ENCODE data around the gene MT3. TPM values are rescaled to one million over a fixed set of nuclear protein-coding genes. Genes with fewer than 3 reads are reported as not detected.

MT3 gene
- not detected in 2 replicates for total RNA-seq (2014; rRNA removed; shearing (Covaris generic))

DNA sequence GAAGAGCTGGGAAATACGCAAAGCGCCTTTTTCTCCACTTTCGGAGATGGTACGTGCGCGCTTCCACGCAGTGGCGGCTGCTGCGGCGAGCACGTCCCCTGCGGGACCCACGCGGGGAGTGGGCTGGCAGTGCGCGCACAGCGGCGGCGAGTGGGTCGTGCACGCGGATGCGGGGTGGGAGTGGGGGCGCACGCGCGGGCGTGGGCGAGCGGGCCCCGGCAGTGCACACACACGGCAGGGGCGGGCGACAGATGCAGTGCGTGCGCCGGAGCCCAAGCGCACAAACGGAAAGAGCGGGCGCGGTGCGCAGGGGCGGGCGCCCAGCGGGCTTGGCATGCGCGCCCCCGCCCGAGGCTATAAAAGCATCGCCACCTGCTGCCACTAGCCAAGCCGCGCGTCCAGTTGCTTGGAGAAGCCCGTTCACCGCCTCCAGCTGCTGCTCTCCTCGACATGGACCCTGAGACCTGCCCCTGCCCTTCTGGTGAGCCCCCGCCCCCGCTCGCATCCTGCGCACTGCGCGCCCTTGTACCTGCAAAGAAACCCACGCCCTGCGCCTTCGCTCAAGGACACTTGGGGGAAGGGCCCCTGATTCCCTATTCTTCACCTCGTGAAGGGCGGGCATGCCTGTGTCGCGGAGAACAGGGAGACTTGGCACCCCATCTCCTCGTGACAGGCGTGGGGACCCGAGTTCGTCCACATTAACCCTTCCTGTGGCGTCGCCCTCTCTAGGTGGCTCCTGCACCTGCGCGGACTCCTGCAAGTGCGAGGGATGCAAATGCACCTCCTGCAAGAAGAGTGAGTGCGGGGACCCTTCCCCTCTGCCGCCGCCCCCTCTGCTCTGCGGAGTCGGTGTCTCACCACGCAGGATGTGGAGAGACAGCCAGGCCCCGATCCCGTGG is at the start of gene MT3:
MT3 (plus strand) TSS at position 388 of the 899 bp plus-strand sequence; CDS start at position 451, 63 bp downstream.
- no peak for DNase-seq (ENCODE audit: low spot score)

DNA sequence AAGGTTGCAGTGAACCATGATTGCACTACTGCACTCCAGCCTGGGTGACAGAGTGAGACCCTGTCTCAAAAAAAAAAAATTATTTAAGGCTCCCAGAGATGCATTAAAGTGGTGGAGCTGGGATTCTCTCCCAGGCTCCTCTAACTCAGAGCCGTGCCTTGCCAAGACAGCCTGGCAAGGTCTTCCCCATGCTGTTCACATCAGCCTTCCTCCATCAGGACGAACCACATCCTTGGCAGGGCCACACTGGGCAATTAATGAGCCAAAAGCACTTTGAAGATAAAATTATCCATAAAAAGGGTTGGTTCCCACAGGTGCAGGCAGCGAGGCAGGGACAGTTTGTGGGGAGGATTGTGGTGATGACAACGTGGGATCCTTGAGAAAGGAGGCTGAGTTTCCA is 49.7 kb upstream of the MT3 start:
- DNase-seq (ENCODE audit: low spot score) = no peak

DNA sequence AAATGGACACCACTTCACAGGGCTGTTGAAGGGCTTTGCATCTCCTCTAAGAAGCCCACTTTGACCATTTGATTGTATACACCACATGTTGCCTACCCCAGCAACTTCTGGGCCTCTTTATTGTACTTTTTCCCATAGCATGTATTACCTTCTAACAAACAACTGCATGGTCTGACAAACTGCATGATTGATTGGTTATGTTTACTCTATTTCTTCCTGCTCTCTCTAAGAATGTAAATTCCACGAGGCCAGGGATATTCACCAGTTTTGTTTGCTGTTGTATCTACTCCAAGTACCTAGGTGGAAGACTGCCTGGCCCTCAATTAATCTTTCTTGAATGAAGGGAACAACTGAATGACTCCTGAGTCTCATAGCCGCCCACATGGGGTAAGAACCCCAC is 47.3 kb upstream of the MT3 start:
- DNase-seq (ENCODE audit: low spot score) = no peak

DNA sequence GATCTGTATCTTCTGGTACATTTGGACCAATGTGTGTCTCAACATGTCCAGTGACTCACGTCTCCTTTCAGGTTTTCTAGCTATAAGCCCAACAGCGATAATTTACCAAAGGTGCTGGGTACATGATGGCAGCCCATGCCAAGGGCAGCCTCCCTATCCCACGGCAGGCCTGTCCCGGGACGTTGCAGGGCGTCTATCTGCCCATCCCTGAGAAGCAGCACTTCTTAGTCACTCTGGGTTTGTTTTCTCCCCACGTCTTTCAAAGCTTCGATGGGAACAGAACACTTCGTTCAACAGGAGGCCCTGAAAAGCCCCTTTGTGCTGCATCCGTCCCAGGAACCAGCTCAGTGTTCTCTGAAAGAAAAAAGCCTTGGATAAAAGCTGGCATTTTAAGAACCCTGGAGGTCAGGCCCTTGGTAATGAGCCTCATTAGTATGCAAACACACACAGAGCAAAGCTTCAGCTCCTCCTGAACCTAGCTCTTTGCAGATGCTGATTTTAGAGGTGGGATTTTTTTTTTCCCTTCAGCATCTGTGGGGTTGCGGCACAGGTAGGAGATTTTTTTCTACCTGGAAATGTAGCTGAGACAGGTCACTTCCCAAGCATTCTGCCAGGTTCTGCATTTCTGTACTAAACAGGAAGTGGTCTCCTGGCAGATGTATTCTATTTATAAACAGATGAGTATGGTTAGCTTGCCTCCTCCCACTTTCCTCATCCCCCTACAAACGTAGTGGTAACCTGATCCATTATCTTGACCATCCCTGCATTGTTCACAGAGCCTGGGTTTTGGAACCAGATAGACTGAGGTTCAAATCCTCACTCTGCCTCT is 42.0 kb upstream of the MT3 start:
- DNase-seq (ENCODE audit: low spot score) = peak; percentile 77

DNA sequence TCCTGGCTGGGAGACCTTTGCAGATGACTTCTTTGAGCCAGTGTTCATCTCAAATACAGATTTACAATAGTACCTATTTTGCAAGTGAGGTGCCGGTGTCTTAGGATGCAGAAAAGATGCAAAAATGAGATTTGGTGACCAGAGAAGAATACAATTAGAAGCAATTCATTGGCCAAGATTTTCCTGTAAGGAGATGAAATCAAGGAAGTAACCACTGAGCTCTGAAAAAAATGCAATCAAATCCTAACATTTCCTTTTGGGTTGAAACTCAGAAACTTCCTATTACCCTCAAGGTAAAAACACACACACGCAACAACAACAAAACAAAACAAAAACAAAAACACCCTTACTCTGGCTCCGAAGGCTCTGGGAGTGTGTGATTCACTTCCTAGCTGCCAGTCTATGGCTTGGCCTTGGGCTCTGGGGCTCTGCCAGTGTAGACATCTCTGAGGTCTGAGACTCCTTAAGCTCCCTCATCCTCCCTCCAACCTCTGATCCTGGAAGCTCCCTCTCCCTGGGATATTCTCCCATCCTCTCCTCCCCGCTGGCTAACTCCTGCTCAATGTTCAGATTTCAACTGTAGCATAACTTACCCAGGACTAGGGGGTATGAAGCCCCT is 41.3 kb upstream of the MT3 start:
- DNase-seq (ENCODE audit: low spot score) = no peak

DNA sequence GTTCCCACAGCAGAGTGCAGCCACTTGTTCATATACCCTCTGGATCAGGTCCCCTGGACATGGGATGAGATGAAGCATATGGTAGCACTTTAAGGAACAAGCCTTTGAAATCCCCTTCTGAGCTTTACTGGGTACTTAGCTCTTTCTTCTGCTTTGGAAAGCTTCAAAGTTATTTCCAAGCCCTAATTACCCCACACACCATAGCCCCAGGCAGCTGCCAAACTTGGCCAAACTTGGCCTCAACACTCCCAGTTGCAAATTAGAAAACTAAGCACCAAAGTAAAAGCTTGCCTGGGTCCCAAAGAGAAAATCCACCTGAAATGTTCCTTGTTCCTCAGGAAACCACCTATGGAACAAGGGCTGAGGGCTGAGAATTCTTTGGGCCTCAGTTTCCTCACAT is 40.2 kb upstream of the MT3 start:
- DNase-seq (ENCODE audit: low spot score) = no peak

DNA sequence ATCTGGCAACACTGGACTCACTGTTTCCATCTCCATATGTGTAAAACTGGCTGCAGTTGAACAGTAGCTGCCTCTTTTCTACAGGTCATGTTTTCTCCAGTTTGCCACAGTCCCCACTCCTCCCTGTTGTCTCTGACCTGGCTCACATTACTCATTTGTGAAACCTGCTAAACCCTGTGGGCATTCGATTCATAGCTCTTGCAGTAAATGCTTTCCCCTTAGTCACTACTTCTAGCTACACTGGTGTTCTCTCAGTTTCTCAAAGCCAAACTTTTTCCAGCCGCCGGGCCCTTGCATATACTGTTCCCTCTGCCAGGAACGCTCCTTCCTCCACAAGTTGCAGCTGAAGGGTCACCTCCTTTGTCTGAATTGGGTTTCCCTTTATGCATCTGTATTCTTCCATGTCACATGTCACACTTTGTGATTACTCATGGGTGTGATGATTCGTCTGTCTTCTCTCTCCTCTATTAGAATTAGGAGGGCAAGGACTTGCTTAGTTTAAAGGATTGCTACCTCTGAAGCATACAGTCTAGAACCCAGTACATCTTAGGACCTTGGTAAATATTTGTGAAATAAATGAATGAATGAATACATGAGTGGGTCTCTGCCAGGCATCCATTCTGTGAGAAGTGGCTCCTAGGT is 39.5 kb upstream of the MT3 start:
- no peak for DNase-seq (ENCODE audit: low spot score)

DNA sequence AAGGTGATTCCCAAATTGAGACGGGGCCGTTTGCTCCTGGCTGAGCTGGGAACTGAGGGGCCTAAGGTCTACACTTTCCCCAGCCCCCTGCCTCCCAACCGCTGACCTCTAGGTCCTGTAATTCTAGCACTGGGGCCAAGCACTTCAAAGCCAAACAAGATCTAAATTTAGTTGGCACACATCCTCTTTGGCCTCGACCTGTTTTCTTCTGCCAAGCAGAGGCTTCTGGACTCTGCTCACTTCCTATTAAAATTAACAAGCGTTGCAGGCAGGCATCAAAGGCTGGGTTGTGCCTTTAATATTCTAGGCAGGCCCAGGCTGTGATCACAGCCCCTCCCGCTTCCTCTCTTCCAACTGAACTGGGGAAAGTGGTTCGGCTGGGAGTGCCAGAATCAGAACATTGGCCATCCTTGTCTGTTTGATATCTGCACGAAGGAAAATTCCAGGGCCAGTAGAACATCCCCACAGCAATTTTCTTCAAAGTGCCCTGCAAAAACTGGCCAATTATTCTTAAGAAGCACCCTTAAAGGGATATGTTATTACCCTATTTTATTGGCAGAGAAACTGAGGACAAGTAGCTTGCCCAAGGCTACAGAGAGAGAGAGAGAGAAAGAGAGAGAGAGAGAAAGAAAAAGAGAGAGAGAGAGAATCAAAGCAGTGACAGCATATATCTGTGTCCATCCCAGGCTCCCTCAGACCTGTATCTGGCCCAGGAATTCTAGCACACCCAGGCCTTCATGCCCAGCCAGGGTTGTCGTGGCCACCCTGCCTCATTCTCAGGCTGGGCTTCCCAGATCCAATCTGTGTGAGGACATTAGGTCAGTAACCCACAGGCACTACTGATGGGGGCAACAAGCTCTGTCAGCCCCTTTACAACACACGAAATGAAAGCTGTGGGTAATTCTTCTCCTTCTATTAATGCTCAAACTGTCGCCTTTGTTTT is 37.3 kb upstream of the MT3 start:
- DNase-seq (ENCODE audit: low spot score) = no peak

DNA sequence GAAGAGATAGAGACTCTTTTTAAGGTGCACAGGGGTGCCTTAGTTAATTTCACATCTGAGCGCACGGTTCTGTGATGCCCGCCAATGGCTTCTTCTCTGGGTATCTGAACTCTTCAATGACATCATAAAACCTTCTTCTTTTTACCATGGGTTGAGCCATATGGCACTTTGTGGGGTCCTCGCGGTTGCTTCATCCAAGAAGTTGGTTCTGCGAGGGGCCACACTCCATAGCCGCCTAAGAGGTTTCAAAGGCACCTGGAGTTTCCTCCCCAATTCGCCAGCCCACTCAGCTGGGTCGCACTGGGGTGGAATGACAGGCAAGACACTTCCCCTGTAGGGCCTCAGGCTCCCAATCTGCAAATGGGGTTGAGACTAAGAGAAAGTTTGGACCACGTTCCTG is 34.9 kb upstream of the MT3 start:
- DNase-seq (ENCODE audit: low spot score) = no peak

DNA sequence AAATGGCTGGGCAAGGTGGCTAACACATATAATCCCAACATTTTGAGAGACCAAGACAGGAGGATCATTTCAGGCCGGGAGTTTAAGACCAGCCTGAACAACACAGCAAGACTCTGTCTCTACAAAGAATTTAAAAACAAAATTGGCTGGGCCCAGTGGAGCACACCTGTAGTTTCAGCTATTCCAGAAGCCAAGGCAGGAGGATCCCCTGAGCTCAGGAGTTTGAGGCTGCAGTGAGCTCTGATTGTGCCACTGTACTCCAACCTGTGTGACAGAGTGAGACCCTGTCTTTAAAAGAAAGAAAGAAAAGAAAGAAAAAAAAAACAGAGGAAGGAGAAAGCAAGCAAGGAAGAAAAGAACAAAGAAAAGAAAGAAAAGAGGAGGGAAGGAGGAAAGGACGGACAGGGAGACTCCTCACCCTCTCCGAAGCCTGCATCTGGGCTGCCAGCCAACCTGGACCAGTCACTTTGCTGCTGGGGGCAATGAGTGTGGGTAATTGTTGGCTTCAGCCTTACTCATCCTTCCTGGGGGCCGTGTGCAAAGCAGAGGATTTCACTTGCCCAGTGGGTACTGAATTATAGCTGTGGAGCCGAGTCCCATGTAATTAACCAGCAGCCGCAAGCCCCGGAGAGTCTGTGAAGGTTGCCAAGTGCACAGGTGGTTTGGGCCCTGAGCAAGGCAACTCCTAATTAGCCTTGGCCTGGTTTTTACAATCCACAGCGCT is 31.1 kb upstream of the MT3 start:
- DNase-seq (ENCODE audit: low spot score) = peak; percentile 88

DNA sequence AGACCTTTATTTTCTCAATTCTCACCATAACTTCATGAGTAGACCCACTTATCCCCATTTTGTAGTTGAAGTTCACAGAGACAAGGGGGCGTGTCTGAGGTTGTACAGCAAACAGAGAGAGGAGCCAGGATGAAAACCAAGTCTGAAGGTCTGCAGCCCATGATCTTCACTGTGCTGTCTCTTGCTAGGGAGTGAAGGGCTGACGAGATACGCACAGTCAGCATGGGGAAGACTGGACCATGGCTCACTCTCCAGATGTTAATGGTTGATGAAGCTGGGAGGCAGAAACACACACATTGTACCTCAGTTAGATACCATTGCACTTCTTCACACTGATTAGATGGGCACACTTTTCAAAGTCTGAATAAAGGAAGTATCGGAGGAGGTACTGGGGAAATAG is 30.2 kb upstream of the MT3 start:
- DNase-seq (ENCODE audit: low spot score) = no peak

DNA sequence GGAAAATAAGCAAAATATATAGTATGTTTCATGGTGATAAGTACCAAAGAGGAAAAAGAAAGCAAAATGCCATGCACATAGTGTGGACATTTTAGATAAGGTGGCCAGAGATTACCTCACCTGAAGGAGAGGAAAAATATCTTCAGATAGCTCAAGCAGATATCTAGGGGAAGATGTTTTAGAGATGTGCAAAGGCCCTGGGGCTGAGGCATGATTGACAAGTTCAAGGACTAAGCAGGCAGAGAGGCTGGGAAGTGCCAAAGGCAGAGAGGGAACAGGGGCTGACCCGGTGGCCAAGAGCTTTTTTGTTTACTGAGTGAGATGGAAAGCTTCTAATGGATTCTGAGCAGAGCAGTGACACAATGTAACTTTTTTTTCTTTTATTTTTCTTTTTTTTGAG is 28.9 kb upstream of the MT3 start:
- no peak for DNase-seq (ENCODE audit: low spot score)

DNA sequence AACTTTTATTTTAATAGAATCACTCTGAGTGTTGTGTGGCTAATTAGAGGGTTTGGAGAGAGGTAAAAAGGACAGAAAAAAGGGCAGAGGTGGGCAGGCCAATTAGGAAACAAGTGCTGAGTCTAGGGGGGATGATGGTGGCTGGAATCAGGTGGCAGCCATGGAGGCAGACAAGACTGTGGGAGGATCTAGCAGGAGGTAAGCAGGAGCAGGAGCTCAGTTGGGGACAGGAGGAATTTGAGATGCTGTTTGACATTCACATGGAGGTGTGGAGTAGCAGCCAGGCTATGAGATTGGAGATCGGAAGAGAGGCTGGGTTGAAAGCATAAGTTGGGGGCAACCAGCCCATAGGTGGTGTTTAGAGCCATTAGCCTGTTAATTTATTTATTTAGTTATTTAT is 28.2 kb upstream of the MT3 start:
- DNase-seq (ENCODE audit: low spot score) = no peak

DNA sequence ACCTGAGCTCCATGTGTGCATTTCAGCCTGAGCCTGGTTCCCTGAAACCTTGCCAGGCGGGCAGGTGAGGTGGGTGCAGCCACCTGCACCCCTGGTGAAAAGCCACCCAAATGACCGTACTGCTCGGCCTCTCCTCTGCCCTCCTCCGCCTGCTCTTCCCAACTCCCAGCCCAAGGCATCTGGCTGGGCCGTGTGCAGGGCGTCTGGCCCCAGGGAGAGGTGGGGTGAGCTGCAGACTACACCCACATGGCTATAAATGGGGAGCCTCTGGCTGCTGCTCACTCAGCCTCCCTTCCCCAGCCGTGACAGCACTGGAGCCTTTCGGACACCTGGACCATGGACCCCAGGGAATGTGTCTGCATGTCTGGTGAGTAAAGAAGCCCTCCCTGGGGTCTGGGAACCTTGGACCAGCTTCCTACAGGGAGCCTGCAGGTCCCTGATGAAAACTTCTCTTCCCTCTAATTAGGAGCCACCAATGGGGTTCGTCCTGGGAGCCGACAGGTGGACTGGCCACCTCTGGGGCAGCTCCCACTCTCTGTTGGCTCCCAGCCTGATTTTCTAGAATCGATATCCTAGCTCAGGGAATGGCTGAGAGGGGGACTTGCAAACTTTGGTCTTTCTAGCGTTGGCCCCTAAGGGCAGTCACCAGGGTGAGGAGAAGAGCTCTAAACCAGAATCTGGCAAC is 24.4 kb upstream of the MT3 start, which contains the start of gene MT4:
MT4 (plus strand) TSS at position 281 of the 685 bp plus-strand sequence; CDS start at position 337, 56 bp downstream.
- DNase-seq (ENCODE audit: low spot score) = no peak

DNA sequence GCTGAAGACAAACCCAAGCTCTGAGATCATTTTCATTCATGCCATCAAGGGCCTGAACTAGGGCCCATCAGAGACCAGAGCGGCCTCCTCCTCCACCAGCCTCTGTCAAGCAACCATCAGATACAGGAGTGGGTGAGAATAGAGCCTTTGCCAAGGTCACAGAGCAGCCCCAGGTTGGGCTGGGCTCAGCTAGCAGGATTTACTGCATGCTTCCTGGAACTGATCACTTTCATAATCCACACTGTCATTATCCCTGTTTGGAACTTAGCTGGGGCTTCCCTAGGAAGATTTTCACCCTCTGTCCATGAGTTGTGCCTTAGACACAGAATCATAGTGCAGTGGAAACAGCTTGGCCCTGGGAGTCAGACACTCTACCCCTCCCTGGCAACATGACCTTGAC is 19.4 kb upstream of the MT3 start:
- no peak for DNase-seq (ENCODE audit: low spot score)

DNA sequence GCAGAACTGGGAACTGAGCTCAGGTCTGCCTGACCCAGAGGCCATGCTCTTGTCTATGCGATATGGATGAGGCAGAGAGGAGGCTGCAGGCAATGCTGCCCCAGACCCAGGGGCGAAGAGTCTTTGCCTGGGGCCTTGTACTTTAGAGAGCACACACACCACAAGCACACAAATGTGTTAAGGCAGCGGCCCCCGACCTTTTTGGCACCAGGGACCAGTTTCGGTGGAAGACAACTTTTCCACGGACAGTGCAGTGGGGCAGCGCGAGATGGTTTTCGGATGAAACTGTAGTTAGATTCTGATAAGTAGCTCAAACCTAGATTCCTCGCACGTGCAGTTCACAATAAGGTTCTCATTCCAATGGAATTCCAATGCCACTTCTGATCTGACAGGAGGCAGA is 17.8 kb upstream of the MT3 start:
- DNase-seq (ENCODE audit: low spot score) = no peak

DNA sequence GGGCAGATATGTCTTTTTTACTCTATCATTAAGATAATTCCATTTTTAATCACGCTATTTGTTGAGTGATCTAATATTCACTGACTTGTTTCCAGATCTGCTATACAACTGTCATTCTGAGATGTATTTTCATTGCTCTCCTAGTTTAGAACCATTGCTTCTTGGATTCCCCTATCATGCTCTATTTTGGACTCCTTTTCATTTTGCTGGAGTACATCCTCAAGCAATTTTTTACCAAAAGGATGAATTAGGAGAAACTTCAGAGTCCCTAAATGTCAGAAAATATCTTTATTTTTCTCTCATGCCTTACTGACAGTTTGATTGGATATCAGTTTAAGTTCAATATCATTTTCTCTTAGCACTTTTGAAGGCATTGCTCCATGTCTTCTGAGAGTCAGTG is 14.7 kb upstream of the MT3 start:
- no peak for DNase-seq (ENCODE audit: low spot score)

DNA sequence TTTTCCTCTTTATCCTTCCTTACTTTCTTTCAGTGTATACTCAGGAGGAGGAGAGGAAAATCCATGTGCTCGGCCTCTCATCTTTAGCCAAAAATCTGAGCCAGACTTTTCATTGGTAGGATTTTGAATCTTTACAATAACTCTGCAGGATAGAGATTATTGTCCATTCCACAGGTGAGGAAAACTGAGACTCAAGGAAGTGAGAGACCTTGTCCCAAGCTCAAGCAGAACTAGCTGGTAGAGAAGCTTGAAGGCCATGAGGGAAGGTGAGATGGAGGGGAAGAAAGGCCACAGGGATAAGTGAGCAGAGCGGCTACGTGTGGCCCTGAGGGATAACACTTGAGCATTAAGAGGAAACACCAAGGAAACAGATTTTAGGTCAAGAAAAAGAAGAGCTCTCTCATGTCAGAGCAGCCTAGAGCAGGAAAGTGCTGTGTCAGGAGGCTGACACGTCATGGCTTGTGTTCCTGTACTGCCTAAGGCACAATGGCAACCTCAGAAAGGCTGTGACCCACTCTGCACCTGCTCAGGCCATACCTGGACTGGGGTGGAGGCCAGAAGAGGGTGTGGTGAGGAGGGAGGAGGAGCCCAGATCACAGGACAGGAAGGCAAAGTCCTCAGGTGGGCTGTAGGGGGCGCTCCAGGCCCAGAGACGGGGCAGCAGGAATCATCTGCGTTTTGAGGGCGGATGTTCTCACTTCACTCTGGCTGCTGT is 12.6 kb upstream of the MT3 start:
- DNase-seq (ENCODE audit: low spot score) = peak; percentile 54

DNA sequence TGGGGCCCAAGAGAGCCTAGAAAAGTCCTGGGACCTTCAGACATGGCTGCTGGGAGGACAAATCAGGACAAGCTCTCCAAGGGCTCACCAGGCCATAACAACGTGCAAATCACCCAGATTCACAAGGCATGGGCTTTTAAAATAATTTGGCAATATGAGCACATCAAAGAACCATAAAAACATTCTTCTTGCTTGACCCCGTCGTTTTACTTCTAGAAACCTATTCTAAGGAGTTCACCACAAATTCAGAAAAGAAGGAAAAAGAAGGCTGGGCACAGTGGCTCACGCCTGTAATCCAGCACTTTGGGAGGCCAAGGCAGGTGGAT is 12.1 kb upstream of the MT3 start:
- DNase-seq (ENCODE audit: low spot score) = no peak
